Posterior cingulate gyrus (tissue), 11 donors: ENCODE results near the gene MIPOL1.
A peak's percentile ranks its signal among the peaks of the same experiment; 100 is the strongest.
"Not testable (repeated sequence)": the region's sequence is repeated elsewhere in the genome, so short reads cannot be mapped to it uniquely, and the experiment has no call there.

ENCODE experiments used
- DNase-seq, 10 donors: peaks; one replicate each; pipeline versions ENCODE4 v3.0.0 to v3.0.0-alpha.2; 2020 to 2021; ENCODE audit warnings: mixed read lengths in 3 of 10
- intact Hi-C: fragments of 100-400 bp; cut with DNase I; formaldehyde crosslinking; loops from one replicate; pipeline ENCODE4 v1.15.1; 2023

Gene MIPOL1

GRCh38 chr14:37272569-37272968, 74.8 kb downstream of the MIPOL1 start:
- no peak for DNase-seq
- intact Hi-C loops: no loop called here

- DNase-seq: no peak
- intact Hi-C loops: no loop called here
These were observed 76.9 kb downstream of the MIPOL1 start for GRCh38 chr14:37274652-37275051.

GRCh38 chr14:37275963-37276362, 78.2 kb downstream of the MIPOL1 start:
- intact Hi-C loops: no loop called here
- DNase-seq: no peak

GRCh38 chr14:37278636-37279538, 81.2 kb downstream of the MIPOL1 start:
- no peak for DNase-seq
- intact Hi-C loops: no loop called here

GRCh38 chr14:37279818-37280217, 82.1 kb downstream of the MIPOL1 start:
- intact Hi-C loops: no loop called here
- no peak for DNase-seq

- intact Hi-C loops: no loop called here
- no peak for DNase-seq
These were observed 87.0 kb downstream of the MIPOL1 start for GRCh38 chr14:37284760-37285159.

GRCh38 chr14:37285220-37285619, 87.5 kb downstream of the MIPOL1 start:
- intact Hi-C loops: no loop called here
- DNase-seq: no peak

GRCh38 chr14:37289688-37290087, 92.0 kb downstream of the MIPOL1 start:
- DNase-seq: no peak
- intact Hi-C loops: no loop called here

GRCh38 chr14:37295262-37295661, 97.5 kb downstream of the MIPOL1 start:
- DNase-seq, intact Hi-C loops: not testable (repeated sequence)

- no peak for DNase-seq
- intact Hi-C loops: no loop called here
These were observed 113.5 kb downstream of the MIPOL1 start for GRCh38 chr14:37311252-37311651.

GRCh38 chr14:37318938-37319337, 121.2 kb downstream of the MIPOL1 start:
- intact Hi-C loops: no loop called here
- no peak for DNase-seq

- intact Hi-C loops: no loop called here
- DNase-seq: no peak
These were observed 122.4 kb downstream of the MIPOL1 start for GRCh38 chr14:37320106-37320505.

- intact Hi-C loops: no loop called here
- no peak for DNase-seq
These were observed 127.6 kb downstream of the MIPOL1 start for GRCh38 chr14:37325332-37325731.

GRCh38 chr14:37326434-37326833, 128.7 kb downstream of the MIPOL1 start:
- no peak for DNase-seq
- intact Hi-C loops: no loop called here

- intact Hi-C loops: not testable (repeated sequence)
These were observed 130.2 kb downstream of the MIPOL1 start for GRCh38 chr14:37327933-37328332.

GRCh38 chr14:37328673-37329072, 130.9 kb downstream of the MIPOL1 start:
- intact Hi-C loops: no loop called here
- no peak for DNase-seq

More at GRCh38 chr14:37327933-37328332, 130.2 kb downstream of the MIPOL1 start:
- not testable (repeated sequence) for DNase-seq

- DNase-seq: no peak
- intact Hi-C loops: no loop called here
These were observed 131.7 kb downstream of the MIPOL1 start for GRCh38 chr14:37329189-37330001.

GRCh38 chr14:37330910-37331309, 133.2 kb downstream of the MIPOL1 start:
- intact Hi-C loops: no loop called here

GRCh38 chr14:37340353-37340752, 142.6 kb downstream of the MIPOL1 start:
- no peak for DNase-seq
- intact Hi-C loops: no loop called here

More at GRCh38 chr14:37330910-37331309, 133.2 kb downstream of the MIPOL1 start:
- no peak for DNase-seq

- intact Hi-C loops: no loop called here
- DNase-seq: no peak
These were observed 145.8 kb downstream of the MIPOL1 start for GRCh38 chr14:37343307-37344094.

- intact Hi-C loops: no loop called here
- DNase-seq: peak in 2 of 10 donors; percentile 37 to 56
These were observed 165.9 kb downstream of the MIPOL1 start for GRCh38 chr14:37363661-37364060.
